HG03108 (cell line): Measurements from ENCODE around the gene ARHGAP31.
"Not testable (repeated sequence)": the region's sequence is repeated elsewhere in the genome, so short reads cannot be mapped to it uniquely, and the experiment has no call there.

Source experiments
- ATAC-seq: cut with Tn5 transposase; IDR thresholded peaks from one replicate; pipeline ENCODE4 v1.9.1; 2021; ENCODE audit warnings: moderate library complexity; ENCODE audit not compliant: unreplicated experiment

The ARHGAP31 gene

DNA sequence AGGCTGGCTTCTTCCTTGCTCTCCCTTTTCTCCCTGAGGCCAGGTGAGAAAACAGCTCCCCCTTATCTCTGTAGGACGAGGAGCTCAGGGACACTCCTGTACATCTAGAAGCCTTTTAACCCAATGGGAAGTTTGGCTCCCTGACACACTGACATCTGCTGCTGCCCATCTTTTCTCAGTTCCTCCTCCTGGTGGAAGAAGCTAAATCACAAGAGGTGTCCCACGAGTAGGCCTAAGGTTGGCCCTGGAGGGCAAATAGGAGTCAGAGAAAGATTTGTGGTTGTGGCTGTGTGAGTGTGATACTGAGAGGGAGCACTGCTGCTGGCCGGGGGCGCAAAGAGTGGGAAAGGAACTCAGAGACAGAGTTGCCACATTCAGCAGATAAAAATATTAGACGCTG is 49.5 kb downstream of the ARHGAP31 start:
- peak; percentile 78 for ATAC-seq

- no peak for ATAC-seq
Measured at GRCh38 chr3:119346076-119346496, 51.9 kb downstream of the ARHGAP31 start.

GRCh38 chr3:119347036-119347435 is 52.9 kb downstream of the ARHGAP31 start:
- ATAC-seq, result no peak

GRCh38 chr3:119349354-119350041 is 55.3 kb downstream of the ARHGAP31 start:
- ATAC-seq, result no peak

DNA sequence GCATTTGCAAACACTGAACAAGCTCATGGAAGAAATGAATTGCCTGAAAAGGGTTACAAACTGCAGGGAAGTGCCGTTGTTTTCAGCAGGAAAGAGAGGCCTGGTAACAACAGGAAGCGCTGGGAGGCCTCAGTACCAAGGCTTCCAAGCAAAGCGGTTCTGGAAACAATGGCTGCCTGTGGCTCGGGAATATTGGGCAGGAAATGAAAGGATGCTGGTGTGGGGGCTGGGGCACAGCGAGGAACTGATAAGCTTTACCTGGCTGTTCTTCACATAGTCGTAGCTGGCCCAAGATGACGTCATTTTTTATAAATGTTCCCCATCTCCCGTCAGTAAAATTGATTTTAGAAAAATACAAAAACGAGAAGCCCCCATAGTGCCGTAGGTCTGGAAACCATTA is 55.9 kb downstream of the ARHGAP31 start:
- ATAC-seq, result no peak

DNA sequence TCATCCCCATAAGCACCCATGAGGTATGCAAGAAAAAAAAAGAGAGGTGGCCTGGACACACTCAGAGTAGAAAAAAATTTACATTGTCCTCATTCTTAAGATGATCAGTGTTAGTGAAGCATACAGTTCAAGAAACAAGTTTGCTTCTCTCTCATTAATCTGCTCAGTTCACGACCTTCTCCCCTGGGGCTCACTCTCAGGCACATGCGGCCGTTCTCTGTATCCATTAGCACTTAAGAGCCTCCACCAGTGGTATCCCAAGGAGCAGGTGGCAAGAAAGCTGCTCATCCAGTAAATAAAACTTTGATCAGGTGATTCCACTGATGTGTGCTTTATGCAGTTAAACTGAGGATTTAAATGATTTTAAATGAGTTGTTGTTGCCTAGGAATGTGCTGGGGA is 57.4 kb downstream of the ARHGAP31 start:
- ATAC-seq, result no peak

- ATAC-seq, result peak; percentile 96
Measured at GRCh38 chr3:119352034-119352609, 57.9 kb downstream of the ARHGAP31 start.

GRCh38 chr3:119352863-119353527 is 58.8 kb downstream of the ARHGAP31 start:
- ATAC-seq, result no peak

DNA sequence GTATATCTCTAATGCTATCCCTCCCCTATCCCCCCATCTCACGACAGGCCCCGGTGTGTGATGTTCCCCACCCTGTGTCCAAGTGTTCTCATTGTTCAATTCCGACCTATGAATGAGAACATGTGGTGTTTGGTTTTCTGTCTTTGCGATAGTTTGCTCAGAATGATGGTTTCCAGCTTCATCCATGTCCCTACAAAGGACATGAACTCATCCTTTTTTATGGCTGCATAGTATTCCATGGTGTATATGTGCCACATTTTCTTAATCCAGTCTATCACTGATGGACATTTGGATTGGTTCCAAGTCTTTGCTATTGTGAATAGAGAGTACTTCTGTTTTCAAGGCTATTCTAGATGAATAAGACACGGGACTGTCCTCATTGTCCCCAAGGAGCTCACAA is 61.4 kb downstream of the ARHGAP31 start:
- not testable (repeated sequence) for ATAC-seq

DNA sequence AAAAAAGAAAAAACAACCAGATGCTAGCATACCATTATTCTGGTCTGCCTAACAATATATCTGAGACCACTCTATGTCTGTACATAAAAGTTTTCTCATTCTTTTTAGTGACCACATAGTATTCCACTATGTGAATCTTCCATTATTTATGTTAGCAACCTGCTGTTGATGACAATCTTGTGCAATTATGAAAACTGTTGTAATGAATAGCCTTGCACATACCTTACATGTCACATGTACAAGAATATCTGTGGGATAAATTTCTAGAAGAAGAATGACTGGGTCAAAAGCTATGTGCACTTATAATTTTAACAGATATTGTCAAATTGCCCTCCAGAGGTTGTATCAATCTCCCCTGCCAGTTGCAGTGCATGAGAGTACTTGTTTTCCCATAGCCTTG is 62.5 kb downstream of the ARHGAP31 start:
- ATAC-seq, result no peak

DNA sequence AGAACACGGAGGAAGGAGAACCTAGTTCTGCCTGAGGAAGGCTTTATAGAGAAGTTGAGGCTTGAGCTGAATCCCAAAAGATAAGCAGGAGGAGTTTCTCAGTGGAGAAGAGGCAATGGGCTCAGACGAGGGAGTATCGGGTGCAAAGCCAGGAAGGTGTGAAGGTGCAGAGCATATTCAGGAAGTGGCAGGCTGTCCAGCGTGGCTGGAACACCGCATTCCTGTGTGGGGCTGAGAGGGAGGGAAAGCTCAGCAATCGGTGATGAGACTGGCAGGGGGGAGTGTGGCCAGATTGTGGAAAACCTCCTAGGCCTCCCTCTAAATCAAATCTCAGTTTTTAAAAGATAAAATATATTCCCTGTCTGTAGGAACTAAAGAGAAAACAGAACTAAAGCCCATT is 63.0 kb downstream of the ARHGAP31 start:
- no peak for ATAC-seq

GRCh38 chr3:119359476-119360326 is 65.5 kb downstream of the ARHGAP31 start:
- ATAC-seq, result peak; percentile 53

GRCh38 chr3:119360736-119361462 is 66.7 kb downstream of the ARHGAP31 start:
- ATAC-seq, result no peak

DNA sequence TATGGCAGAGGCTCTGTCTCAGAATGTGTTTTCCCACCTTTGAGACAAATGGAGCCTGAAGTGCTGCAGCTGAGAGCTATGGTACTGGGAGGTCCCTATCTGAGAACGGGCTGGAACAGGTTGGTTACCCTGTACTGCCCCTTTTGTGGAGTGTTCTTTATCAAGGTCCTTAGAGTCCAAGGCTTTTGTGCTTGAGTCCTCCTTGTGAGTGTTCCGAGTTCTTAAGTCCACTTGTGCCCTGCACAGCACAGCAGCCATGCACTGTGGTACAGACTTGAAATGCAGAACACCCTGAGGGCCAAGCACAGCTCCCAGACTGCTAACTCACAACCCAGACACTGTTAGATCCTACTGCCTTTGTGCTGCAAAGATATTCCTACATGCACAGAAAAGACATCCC is 67.8 kb downstream of the ARHGAP31 start:
- ATAC-seq, result no peak

- no peak for ATAC-seq
Measured at GRCh38 chr3:119362940-119363725, 69.0 kb downstream of the ARHGAP31 start.

GRCh38 chr3:119364401-119364800 is 70.2 kb downstream of the ARHGAP31 start:
- ATAC-seq, result no peak

DNA sequence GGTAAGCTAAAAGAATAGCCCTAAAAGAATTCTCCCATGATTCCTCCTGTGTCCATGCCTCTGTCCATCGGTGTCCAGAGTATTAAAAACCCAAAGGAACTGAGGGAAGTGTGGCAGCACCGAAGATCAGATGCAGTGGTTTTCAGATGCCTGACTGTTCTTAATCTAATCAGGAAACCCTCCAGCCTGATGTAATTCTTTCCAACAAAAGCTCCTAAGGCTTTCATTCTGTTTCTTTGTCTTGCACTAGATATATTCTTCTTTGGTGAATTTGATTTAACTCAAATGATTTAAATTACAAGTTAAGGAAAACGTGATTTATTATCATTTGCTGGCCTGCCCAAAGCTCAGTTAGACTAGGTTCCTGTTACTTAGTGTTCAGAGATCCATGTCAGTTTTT is 71.2 kb downstream of the ARHGAP31 start:
- no peak for ATAC-seq

DNA sequence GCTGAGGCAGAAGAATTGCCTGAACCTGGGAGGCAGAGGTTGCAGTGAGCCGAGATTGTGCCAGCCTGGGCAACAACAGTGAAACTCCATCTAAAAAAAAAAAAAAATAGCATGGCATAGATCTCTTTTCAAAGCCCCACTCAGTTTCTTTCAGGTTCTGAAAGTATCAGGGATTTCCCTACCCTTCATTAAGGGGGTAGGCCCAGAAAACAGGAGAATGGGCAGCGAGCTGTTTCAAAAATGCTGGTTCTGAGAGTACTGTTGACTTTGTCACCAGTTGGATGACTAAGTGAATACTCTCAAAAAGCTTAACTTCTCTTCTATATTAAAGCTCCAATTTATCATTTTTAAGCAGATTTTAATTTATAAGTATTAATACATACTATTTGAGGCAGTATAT is 72.8 kb downstream of the ARHGAP31 start:
- no peak for ATAC-seq

GRCh38 chr3:119368298-119368697 is 74.1 kb downstream of the ARHGAP31 start:
- ATAC-seq, result no peak

DNA sequence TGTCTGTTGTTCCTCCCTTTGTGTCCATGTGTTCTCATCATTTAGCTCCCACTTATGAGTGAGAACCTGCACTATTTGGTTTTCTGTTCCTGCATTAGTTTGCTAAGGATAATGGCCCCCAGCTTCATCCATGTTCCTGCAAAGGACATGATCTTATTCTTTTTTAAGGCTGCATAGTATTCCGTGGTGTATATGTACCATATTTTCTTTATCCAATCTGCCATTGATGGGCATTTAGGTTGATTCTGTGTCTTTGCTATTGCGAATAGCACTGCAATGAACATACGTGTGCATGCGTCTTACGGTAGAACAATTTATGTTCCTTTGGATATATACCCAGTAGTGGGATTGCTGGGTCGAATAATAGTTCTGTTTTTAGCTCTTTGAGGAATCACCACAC is 77.6 kb downstream of the ARHGAP31 start:
- ATAC-seq, result not testable (repeated sequence)
